ENCODE measurements around the gene ATP6V1D. TPM values are rescaled to one million over a fixed set of nuclear protein-coding genes. Genes with fewer than 3 reads are reported as not detected.
A peak's percentile ranks its signal among the peaks of the same experiment; 100 is the strongest.
"Not testable (repeated sequence)": the region's sequence is repeated elsewhere in the genome, so short reads cannot be mapped to it uniquely, and the experiment has no call there.

The ATP6V1D gene
- total RNA-seq, result 10 to 100 TPM; 47.7 to 50.3 TPM
- polyA plus RNA-seq, result 10 to 100 TPM; 37.6 to 65.4 TPM
- long read RNA-seq, donor 1, transcript ATP6V1D-201 (9 exons, 1,845 nt), result major isoform, 81 of 98 reads
- long read RNA-seq, donor 1, partial matches to known transcripts, result 3 of 98 reads
- long read RNA-seq, donor 1, other reads (novel, unspliced or antisense), result 12 of 98 reads
- long read RNA-seq, donor 2, transcript ATP6V1D-201 (9 exons, 1,845 nt), result major isoform, 14 of 26 reads
- long read RNA-seq, donor 2, partial matches to known transcripts, result 1 of 26 reads
- long read RNA-seq, donor 2, other reads (novel, unspliced or antisense), result 11 of 26 reads

GRCh38 chr14:67359775-67360469 is at the start of gene ATP6V1D, which contains the start of gene EIF2S1:
Gene ATP6V1D (minus strand): TSS chr14:67359804. CDS start chr14:67359698, 106 bp downstream.
Gene EIF2S1 (plus strand): TSS chr14:67360328. CDS start chr14:67364768, 4,440 bp downstream.
- intact Hi-C loops (cut with DNase I), result loop anchor here in 1 of 2 donors (5.0 kb wide), 1 partner anchor 118 kb away; the partner anchor contains the start of gene PALS1
- Histone ChIP-seq H3K36me3 (ENCODE audit: control insufficient read depth in 1 of 2, insufficient read depth in 2 of 2, low read length in 1 of 2) (no peaks in the 10 kb centered on the region), H3K9me3 (ENCODE audit: control insufficient read depth, low read length) (no peaks in the 10 kb centered on the region), H3K4me1 (ENCODE audit: control insufficient read depth in 1 of 2, insufficient read depth in 2 of 2, low read length in 2 of 2) (peaks cover 0 to 5% of the 10 kb centered on the region in 2 donors), H3K4me3 (ENCODE audit: low read length in 2 of 2) (peak within 1 kb of the TSS; percentile 87 to 98), H3K27ac (ENCODE audit: low read depth in 1 of 2, low read length in 2 of 2) (peak within 1 kb of the TSS in 1 of 2 donors; percentile 78), H3K27me3 (ENCODE audit: control insufficient read depth in 1 of 2, insufficient read depth in 2 of 2, low read length in 1 of 2) (no peaks in the 10 kb centered on the region)
- WGBS, 2 donors, result 0 to 1% methylated on average over 40 to 47 of the region's 47 CpGs
- DNase-seq (peak; percentile 100), ATAC-seq (ENCODE audit: low FRiP score) (peak; percentile 100)

- ATAC-seq (ENCODE audit: low FRiP score); DNase-seq; H3K4me1 ChIP-seq (ENCODE audit: control insufficient read depth in 1 of 2, insufficient read depth in 2 of 2, low read length in 2 of 2); H3K36me3 ChIP-seq (ENCODE audit: control insufficient read depth in 1 of 2, insufficient read depth in 2 of 2, low read length in 1 of 2); H3K4me3 ChIP-seq (ENCODE audit: low read length in 2 of 2); H3K27ac ChIP-seq (ENCODE audit: low read depth in 1 of 2, low read length in 2 of 2); intact Hi-C loops (cut with DNase I); H3K9me3 ChIP-seq (ENCODE audit: control insufficient read depth, low read length); H3K27me3 ChIP-seq (ENCODE audit: control insufficient read depth in 1 of 2, insufficient read depth in 2 of 2, low read length in 1 of 2): not testable (repeated sequence)
- WGBS, 2 donors, result 82 to 85% methylated on average over 7 of the region's 7 CpGs
Measured at GRCh38 chr14:67408122-67408801, 48.7 kb upstream of the ATP6V1D start.

DNA sequence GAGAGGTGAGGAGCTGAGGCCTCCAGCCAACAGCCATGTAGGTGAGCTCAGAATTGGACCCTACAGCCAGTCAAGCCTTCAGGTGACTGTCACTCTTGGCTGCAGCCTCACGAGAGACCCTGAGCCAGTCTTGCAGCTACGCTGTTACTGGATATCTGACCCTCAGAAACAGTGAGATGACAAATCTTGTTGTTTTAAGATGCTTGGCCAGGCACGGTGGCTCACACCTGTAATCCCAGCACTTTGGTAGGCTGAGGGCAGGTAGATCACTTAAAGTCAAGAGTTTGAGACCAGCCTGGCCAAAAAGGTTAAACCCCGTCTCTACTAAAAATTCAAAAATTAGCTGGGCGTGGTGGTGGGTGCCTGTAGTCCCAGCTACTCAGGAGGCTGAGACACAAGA is 46.2 kb upstream of the ATP6V1D start:
- H3K36me3 ChIP-seq (ENCODE audit: control insufficient read depth in 1 of 2, insufficient read depth in 2 of 2, low read length in 1 of 2), result no peaks in the 10 kb centered on the region
- no peaks in the 10 kb centered on the region for H3K27me3 ChIP-seq (ENCODE audit: control insufficient read depth in 1 of 2, insufficient read depth in 2 of 2, low read length in 1 of 2)
- WGBS, 2 donors, result 90% methylated on average over 5 of the region's 5 CpGs
- intact Hi-C loops (cut with DNase I), result no loop called here
- H3K4me3 ChIP-seq (ENCODE audit: low read length in 2 of 2), result no peak overlapping the region
- DNase-seq (no peak), ATAC-seq (ENCODE audit: low FRiP score) (no peak)
- H3K27ac ChIP-seq (ENCODE audit: low read depth in 1 of 2, low read length in 2 of 2), result no peak overlapping the region
- no peaks in the 10 kb centered on the region for H3K9me3 ChIP-seq (ENCODE audit: control insufficient read depth, low read length)
- no peaks in the 10 kb centered on the region for H3K4me1 ChIP-seq (ENCODE audit: control insufficient read depth in 1 of 2, insufficient read depth in 2 of 2, low read length in 2 of 2)

DNA sequence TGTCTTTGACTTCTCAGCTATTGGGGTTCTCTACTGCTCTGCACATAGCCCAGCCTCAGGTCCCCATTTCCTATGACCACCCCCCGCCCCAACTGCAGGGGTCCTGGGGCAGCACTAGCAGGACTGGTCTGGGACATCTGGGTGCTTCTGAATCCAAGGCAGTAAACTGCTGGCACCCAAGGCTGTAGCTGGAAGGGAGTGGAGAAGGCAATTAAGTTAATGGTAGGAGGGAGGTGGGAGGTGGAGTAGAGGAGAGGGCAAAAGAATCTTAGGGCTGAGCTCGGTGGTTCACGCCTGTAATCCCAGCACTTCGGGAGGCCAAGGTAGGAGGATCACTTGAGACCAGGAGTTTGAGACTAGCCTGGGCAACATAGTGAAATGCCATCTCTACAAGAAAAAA is 40.8 kb upstream of the ATP6V1D start:
- no peaks in the 10 kb centered on the region for H3K27me3 ChIP-seq (ENCODE audit: control insufficient read depth in 1 of 2, insufficient read depth in 2 of 2, low read length in 1 of 2)
- no peaks in the 10 kb centered on the region for H3K9me3 ChIP-seq (ENCODE audit: control insufficient read depth, low read length)
- no peaks in the 10 kb centered on the region for H3K4me1 ChIP-seq (ENCODE audit: control insufficient read depth in 1 of 2, insufficient read depth in 2 of 2, low read length in 2 of 2)
- H3K4me3 ChIP-seq (ENCODE audit: low read length in 2 of 2), result no peak overlapping the region
- WGBS, 2 donors, result 81 to 86% methylated on average over 4 of the region's 4 CpGs
- DNase-seq (no peak), ATAC-seq (ENCODE audit: low FRiP score) (no peak)
- intact Hi-C loops (cut with DNase I), result no loop called here
- no peak overlapping the region for H3K27ac ChIP-seq (ENCODE audit: low read depth in 1 of 2, low read length in 2 of 2)
- no peaks in the 10 kb centered on the region for H3K36me3 ChIP-seq (ENCODE audit: control insufficient read depth in 1 of 2, insufficient read depth in 2 of 2, low read length in 1 of 2)

GRCh38 chr14:67397536-67397935 is 37.9 kb upstream of the ATP6V1D start:
- Histone ChIP-seq H3K4me3 (ENCODE audit: low read length in 2 of 2) (no peak overlapping the region), H3K9me3 (ENCODE audit: control insufficient read depth, low read length) (no peaks in the 10 kb centered on the region), H3K27me3 (ENCODE audit: control insufficient read depth in 1 of 2, insufficient read depth in 2 of 2, low read length in 1 of 2) (no peaks in the 10 kb centered on the region), H3K36me3 (ENCODE audit: control insufficient read depth in 1 of 2, insufficient read depth in 2 of 2, low read length in 1 of 2) (no peaks in the 10 kb centered on the region), H3K4me1 (ENCODE audit: control insufficient read depth in 1 of 2, insufficient read depth in 2 of 2, low read length in 2 of 2) (no peaks in the 10 kb centered on the region), H3K27ac (ENCODE audit: low read depth in 1 of 2, low read length in 2 of 2) (no peak overlapping the region)
- WGBS, 2 donors, result 95 to 97% methylated on average over 9 of the region's 9 CpGs
- intact Hi-C loops (cut with DNase I), result no loop called here
- ATAC-seq (ENCODE audit: low FRiP score), result no peak
- no peak for DNase-seq

DNA sequence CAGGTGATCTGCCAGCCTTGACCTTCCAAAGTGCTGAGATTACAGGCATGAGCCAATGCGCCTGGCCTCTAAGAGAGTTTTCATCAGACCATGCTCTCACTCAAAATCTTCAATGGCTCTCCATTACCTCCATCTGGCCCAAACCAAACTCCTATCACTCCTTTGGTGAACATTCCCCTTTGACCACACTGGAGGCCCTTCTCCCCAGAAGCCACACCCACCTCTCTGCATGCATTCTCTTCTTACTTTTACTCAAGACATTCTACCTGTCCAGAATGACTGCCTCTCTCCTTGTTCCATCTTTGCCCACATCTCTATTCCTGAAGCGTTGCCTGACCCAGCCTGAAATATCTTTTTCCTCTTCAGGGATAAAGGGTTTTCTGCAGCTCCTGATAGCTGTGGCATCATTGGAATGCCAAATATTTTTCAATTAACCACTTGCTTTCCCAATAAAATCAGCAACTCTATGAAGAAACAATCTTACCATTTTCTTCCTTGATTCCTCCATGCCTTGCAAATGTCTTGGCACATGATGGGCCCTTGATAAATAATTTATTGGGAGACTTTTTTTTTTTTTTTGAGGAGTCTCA is 36.9 kb upstream of the ATP6V1D start:
- WGBS, 2 donors, result 53 to 55% methylated on average over 2 of the region's 2 CpGs
- ATAC-seq (ENCODE audit: low FRiP score), result no peak

GRCh38 chr14:67395876-67396189 is 36.2 kb upstream of the ATP6V1D start:
- intact Hi-C loops (cut with DNase I), result no loop called here
- ATAC-seq (ENCODE audit: low FRiP score), result no peak

More for the DNA sequence above, 36.9 kb upstream of the ATP6V1D start:
- Histone ChIP-seq H3K36me3 (ENCODE audit: control insufficient read depth in 1 of 2, insufficient read depth in 2 of 2, low read length in 1 of 2) (no peaks in the 10 kb centered on the region), H3K27me3 (ENCODE audit: control insufficient read depth in 1 of 2, insufficient read depth in 2 of 2, low read length in 1 of 2) (no peaks in the 10 kb centered on the region), H3K27ac (ENCODE audit: low read depth in 1 of 2, low read length in 2 of 2) (no peak overlapping the region), H3K4me1 (ENCODE audit: control insufficient read depth in 1 of 2, insufficient read depth in 2 of 2, low read length in 2 of 2) (no peaks in the 10 kb centered on the region), H3K4me3 (ENCODE audit: low read length in 2 of 2) (no peak overlapping the region), H3K9me3 (ENCODE audit: control insufficient read depth, low read length) (no peaks in the 10 kb centered on the region)
- DNase-seq, result no peak
- intact Hi-C loops (cut with DNase I), result no loop called here

DNA sequence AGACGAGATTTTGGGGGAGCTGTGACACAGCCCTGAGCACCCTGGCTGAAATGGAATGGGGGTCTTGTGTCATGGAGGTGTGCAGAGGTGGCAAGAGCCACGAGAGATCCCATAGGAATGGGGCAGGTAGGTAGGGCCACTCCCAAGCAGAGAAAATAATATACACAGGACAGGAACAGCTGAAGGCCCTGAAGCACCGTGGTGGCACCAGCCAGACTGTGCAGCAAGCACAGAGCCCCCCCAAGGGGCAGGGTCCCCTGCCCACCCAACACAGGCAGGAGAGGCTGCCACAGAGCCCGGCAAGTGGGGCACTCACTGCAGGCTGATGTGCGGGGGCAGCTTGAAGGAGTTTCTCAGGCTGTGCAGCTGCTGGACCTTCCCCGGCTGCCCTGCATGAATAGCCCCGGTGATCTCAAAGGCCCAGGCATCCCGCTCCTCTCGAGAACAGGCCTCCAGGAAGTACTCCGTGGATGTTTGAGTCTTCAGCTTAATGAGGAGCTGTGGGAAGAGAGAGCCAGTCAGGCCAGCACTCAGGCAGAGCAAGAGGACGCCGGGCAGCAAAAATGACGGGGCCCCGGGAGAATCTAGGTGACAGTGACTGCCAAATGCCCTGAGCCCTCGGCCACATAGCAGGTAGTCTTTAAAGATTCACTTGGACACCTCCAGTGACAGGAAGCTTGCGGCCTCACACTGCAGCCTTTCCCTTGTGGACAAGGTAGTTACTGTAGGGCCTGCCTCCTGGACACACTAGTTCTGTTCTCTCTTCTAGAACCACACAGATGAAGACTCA is 35.7 kb upstream of the ATP6V1D start:
- H3K4me1 ChIP-seq (ENCODE audit: control insufficient read depth in 1 of 2, insufficient read depth in 2 of 2, low read length in 2 of 2), result no peaks in the 10 kb centered on the region
- H3K27ac ChIP-seq (ENCODE audit: low read depth in 1 of 2, low read length in 2 of 2), result no peak overlapping the region
- intact Hi-C loops (cut with DNase I), result no loop called here
- no peak overlapping the region for H3K4me3 ChIP-seq (ENCODE audit: low read length in 2 of 2)
- DNase-seq (no peak), ATAC-seq (ENCODE audit: low FRiP score) (no peak)
- no peaks in the 10 kb centered on the region for H3K27me3 ChIP-seq (ENCODE audit: control insufficient read depth in 1 of 2, insufficient read depth in 2 of 2, low read length in 1 of 2)
- H3K9me3 ChIP-seq (ENCODE audit: control insufficient read depth, low read length), result no peaks in the 10 kb centered on the region
- 74 to 77% methylated on average over 16 of the region's 16 CpGs for WGBS, 2 donors
- H3K36me3 ChIP-seq (ENCODE audit: control insufficient read depth in 1 of 2, insufficient read depth in 2 of 2, low read length in 1 of 2), result no peaks in the 10 kb centered on the region

More at GRCh38 chr14:67395876-67396189, 36.2 kb upstream of the ATP6V1D start:
- H3K27me3 ChIP-seq (ENCODE audit: control insufficient read depth in 1 of 2, insufficient read depth in 2 of 2, low read length in 1 of 2), result no peaks in the 10 kb centered on the region
- H3K9me3 ChIP-seq (ENCODE audit: control insufficient read depth, low read length), result no peaks in the 10 kb centered on the region
- H3K36me3 ChIP-seq (ENCODE audit: control insufficient read depth in 1 of 2, insufficient read depth in 2 of 2, low read length in 1 of 2), result no peaks in the 10 kb centered on the region
- 87 to 88% methylated on average over 5 of the region's 5 CpGs for WGBS, 2 donors
- no peak overlapping the region for H3K27ac ChIP-seq (ENCODE audit: low read depth in 1 of 2, low read length in 2 of 2)
- no peak for DNase-seq
- no peak overlapping the region for H3K4me3 ChIP-seq (ENCODE audit: low read length in 2 of 2)
- no peaks in the 10 kb centered on the region for H3K4me1 ChIP-seq (ENCODE audit: control insufficient read depth in 1 of 2, insufficient read depth in 2 of 2, low read length in 2 of 2)
